Caco-2 (cell line): ENCODE measurements around the gene BLVRA. TPM values are rescaled to one million over a fixed set of nuclear protein-coding genes. Genes with fewer than 3 reads are reported as not detected.
"Not testable (repeated sequence)": the region's sequence is repeated elsewhere in the genome, so short reads cannot be mapped to it uniquely, and the experiment has no call there.

Source experiments
- BruUV-seq: library from RNA; stranded (reverse); fragments of 400-500 nt; replicated peaks from 2 replicates; lab custom pipeline; 2021; lab: Mats Ljungman, UMichigan
- CTCF ChIA-PET: fragments of 300-600 bp; sonication (Branson Sonifier 250); formaldehyde crosslinking; loops from one replicate; lab custom pipeline; 2022; ENCODE audit warnings: antibody characterized with exemption; lab: Charles Lee
- POLR2A ChIA-PET: fragments of 300-600 bp; sonication (Branson Sonifier 250); formaldehyde crosslinking; loops from one replicate; lab custom pipeline; 2022; ENCODE audit warnings: antibody characterized with exemption; lab: Charles Lee
- DNase-seq, 2 experiments: peaks; one replicate each; pipeline versions ENCODE4 v3.0.0 to v3.0.0-alpha.2; 2020 to 2022
- H3K27me3 ChIP-seq: replicated peaks from 2 replicates; pipeline ENCODE4 v1.6.0; 2011; ENCODE audit warnings: low read length; ENCODE audit not compliant: control insufficient read depth, insufficient read depth
- H3K36me3 ChIP-seq: 2 replicates; pipeline ENCODE4 v1.5.1; 2011; ENCODE audit warnings: low read length; ENCODE audit not compliant: control insufficient read depth, insufficient read depth
- H3K4me1 ChIP-seq: fragments of 250-450 bp; sonication (Bioruptor Pico); 2 replicates; pipeline ENCODE4 v1.5.1; 2020; ENCODE audit warnings: mild to moderate bottlenecking
- H3K4me3 ChIP-seq: 2 replicates; pipeline ENCODE4 v1.5.1; 2011; ENCODE audit warnings: low read depth, mild to moderate bottlenecking, control low read depth, low read length
- H3K9me3 ChIP-seq: fragments of 250-450 bp; sonication (Bioruptor Pico); 2 replicates; pipeline ENCODE4 v1.5.1; 2020; ENCODE audit warnings: mild to moderate bottlenecking, moderate library complexity
- H3K27ac Mint-ChIP-seq: one replicate; pipeline ENCODE4 v1.8.0; 2022; ENCODE audit warnings: mixed read lengths; ENCODE audit not compliant: unreplicated experiment
- H3K27me3 Mint-ChIP-seq: one replicate; pipeline ENCODE4 v1.8.0; 2022; ENCODE audit warnings: mixed read lengths; ENCODE audit not compliant: insufficient read depth, unreplicated experiment
- H3K36me3 Mint-ChIP-seq: one replicate; pipeline ENCODE4 v1.8.0; 2022; ENCODE audit warnings: mild to moderate bottlenecking, mixed read lengths; ENCODE audit not compliant: insufficient read depth, unreplicated experiment
- H3K4me1 Mint-ChIP-seq: one replicate; pipeline ENCODE4 v1.8.0; 2022; ENCODE audit warnings: low read depth, mixed read lengths; ENCODE audit not compliant: unreplicated experiment
- H3K4me3 Mint-ChIP-seq: one replicate; pipeline ENCODE4 v1.8.0; 2022; ENCODE audit warnings: mild to moderate bottlenecking, moderate library complexity, mixed read lengths; ENCODE audit not compliant: unreplicated experiment
- H3K9me3 Mint-ChIP-seq: one replicate; pipeline ENCODE4 v1.8.0; 2022; ENCODE audit warnings: mixed read lengths; ENCODE audit not compliant: unreplicated experiment
- intact Hi-C: fragments of 100-400 bp; cut with micrococcal nuclease; formaldehyde crosslinking; loops from one replicate; pipeline ENCODE4 v1.10.0; 2022; ENCODE audit not compliant: unreplicated experiment
- total RNA-seq: library from RNA; stranded (reverse); gene quantifications from 2 replicates; pipeline ENCODE4 v1.2.3, GENCODE V29; 2022
- TF ChIP-seq, protein P1 (sequence below), 2 experiments: fragments of 200-600 bp in 1 of 2; IDR thresholded peaks; 1 replicate in 1 of 2; 2 replicates in 1 of 2; pipeline versions ENCODE4 v1.5.1 to v1.8.0; 2011 to 2022; ENCODE audit warnings: antibody characterized with exemption in 1 of 2, control low read depth in 1 of 2, inconsistent platforms in 1 of 2, low read depth in 1 of 2, low read length in 1 of 2, mild to moderate bottlenecking in 1 of 2, moderate library complexity in 1 of 2; ENCODE audit not compliant: insufficient read depth in 1 of 2, severe bottlenecking in 1 of 2, unreplicated experiment in 1 of 2

The BLVRA gene
- total RNA-seq, 1 experiment from 2014 or later, result 27.9 TPM

DNA sequence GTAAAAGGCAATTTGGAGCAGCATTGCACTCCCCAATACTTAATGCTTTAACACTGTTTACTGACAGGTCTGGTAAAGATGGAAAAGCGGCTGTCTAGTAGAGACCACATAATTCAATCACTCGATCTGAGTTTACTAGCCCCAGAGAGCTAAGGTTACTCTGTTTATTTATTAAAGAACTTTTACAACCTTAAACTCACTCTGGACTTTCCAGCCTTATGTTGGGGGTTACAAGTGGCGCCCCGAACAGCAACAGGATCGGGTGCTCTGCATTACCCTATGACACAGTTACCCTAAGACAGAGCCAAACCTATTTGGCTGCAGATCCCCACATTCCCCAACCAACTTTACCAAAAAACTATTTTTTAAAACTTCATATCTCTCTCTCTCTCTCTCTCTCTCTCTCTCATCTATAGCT is 66.9 kb downstream of the BLVRA start:
- Histone ChIP-seq H3K27me3 (no peaks in the 10 kb centered on the region), H3K4me3 (no peak overlapping the region)

DNA sequence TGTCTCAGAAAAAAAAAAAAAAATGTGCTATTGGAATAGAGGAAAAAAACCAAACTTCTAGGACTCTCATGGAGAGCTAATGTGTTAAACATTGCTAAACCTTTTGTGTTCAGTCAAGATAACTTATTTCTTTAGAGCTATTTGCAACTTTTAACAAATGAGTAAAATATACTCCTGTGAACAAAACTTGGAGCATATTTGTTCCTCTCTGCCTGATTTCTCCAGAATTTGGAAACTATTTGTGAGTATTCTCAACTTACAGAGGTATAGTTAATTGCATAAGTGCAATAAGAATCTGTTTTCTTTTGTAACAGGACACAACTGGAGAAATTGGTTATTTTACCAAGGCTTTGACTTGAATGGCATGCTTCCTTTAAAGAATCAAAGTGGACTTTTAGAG is 72.4 kb downstream of the BLVRA start:
- not testable (repeated sequence) for BruUV-seq, H3K27ac Mint-ChIP-seq
- intact Hi-C loops, result loop anchor here (10.0 kb wide), 1 partner anchor 186 kb away; no protein-coding TSS in a partner anchor

More for the DNA sequence above, 66.9 kb downstream of the BLVRA start:
- H3K36me3 Mint-ChIP-seq, result no peaks in the 10 kb centered on the region
- no peaks in the 10 kb centered on the region for H3K9me3 ChIP-seq
- intact Hi-C loops, result no loop called here
- H3K27me3 Mint-ChIP-seq, result no peaks in the 10 kb centered on the region
- ChIA-PET POLR2A (no interaction called here), CTCF (interaction anchor here (1.8 kb wide), 1 partner anchor 13 kb away, joined by 6 read pairs; no protein-coding TSS in a partner anchor)
- H3K4me1 ChIP-seq, result peaks cover 8% of the 10 kb centered on the region
- no peak overlapping the region for H3K27ac Mint-ChIP-seq
- H3K36me3 ChIP-seq, result no peaks in the 10 kb centered on the region
- no TSS peak for BruUV-seq
- TF ChIP-seq, protein P1, sequence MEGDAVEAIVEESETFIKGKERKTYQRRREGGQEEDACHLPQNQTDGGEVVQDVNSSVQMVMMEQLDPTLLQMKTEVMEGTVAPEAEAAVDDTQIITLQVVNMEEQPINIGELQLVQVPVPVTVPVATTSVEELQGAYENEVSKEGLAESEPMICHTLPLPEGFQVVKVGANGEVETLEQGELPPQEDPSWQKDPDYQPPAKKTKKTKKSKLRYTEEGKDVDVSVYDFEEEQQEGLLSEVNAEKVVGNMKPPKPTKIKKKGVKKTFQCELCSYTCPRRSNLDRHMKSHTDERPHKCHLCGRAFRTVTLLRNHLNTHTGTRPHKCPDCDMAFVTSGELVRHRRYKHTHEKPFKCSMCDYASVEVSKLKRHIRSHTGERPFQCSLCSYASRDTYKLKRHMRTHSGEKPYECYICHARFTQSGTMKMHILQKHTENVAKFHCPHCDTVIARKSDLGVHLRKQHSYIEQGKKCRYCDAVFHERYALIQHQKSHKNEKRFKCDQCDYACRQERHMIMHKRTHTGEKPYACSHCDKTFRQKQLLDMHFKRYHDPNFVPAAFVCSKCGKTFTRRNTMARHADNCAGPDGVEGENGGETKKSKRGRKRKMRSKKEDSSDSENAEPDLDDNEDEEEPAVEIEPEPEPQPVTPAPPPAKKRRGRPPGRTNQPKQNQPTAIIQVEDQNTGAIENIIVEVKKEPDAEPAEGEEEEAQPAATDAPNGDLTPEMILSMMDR (IDR thresholded peaks at IDR 0.05; ENCODE audit: insufficient read depth in 1 of 2, low read depth in 1 of 2, low read length in 1 of 2, severe bottlenecking in 1 of 2, unreplicated experiment in 1 of 2), result no peak
- no peak overlapping the region for H3K4me3 Mint-ChIP-seq
- no peaks in the 10 kb centered on the region for H3K9me3 Mint-ChIP-seq
- DNase-seq, result no peak
- peaks cover 12% of the 10 kb centered on the region for H3K4me1 Mint-ChIP-seq

GRCh38 chr7:43834463-43835251 is 76.2 kb downstream of the BLVRA start:
- H3K4me3 Mint-ChIP-seq, result no peak overlapping the region
- H3K9me3 Mint-ChIP-seq, result no peaks in the 10 kb centered on the region
- intact Hi-C loops, result loop anchor here (5.0 to 10.0 kb wide), 2 partner anchors 190 to 377 kb away; no protein-coding TSS in a partner anchor
- BruUV-seq, result no TSS peak
- ChIA-PET CTCF (interaction anchor here (0.7 to 1.4 kb wide), 2 partner anchors 135 to 252 kb away, joined by 3 to 5 read pairs; partner anchors contain the start of gene STK17A), POLR2A (no interaction called here)
- no peak overlapping the region for H3K4me3 ChIP-seq
- H3K4me1 Mint-ChIP-seq, result no peaks in the 10 kb centered on the region
- no peak overlapping the region for H3K27ac Mint-ChIP-seq
- no peaks in the 10 kb centered on the region for H3K36me3 ChIP-seq
- no peaks in the 10 kb centered on the region for H3K36me3 Mint-ChIP-seq
- H3K4me1 ChIP-seq, result 0 out of 2 replicates have a peak, but pooled peaks cover 3% of the 10 kb centered on the region
- no peaks in the 10 kb centered on the region for H3K27me3 Mint-ChIP-seq
- TF ChIP-seq, protein P1 (IDR thresholded peaks at IDR 0.05; ENCODE audit: insufficient read depth in 1 of 2, low read depth in 1 of 2, low read length in 1 of 2, severe bottlenecking in 1 of 2, unreplicated experiment in 1 of 2), result no peak
- no peaks in the 10 kb centered on the region for H3K27me3 ChIP-seq
- H3K9me3 ChIP-seq, result no peaks in the 10 kb centered on the region
- DNase-seq, result no peak

More for the DNA sequence above, 72.4 kb downstream of the BLVRA start:
- CTCF ChIA-PET, H3K27me3 Mint-ChIP-seq, H3K9me3 ChIP-seq, H3K36me3 Mint-ChIP-seq, H3K4me1 Mint-ChIP-seq, H3K4me1 ChIP-seq, H3K9me3 Mint-ChIP-seq, H3K4me3 ChIP-seq, H3K36me3 ChIP-seq, H3K4me3 Mint-ChIP-seq, DNase-seq, POLR2A ChIA-PET, H3K27me3 ChIP-seq: not testable (repeated sequence)
